Aorta (tissue), 5 donors: Measurements from ENCODE around the gene MACROD2. TPM values are rescaled to one million over a fixed set of nuclear protein-coding genes. Genes with fewer than 3 reads are reported as not detected.

Experiments
- ATAC-seq: fragments of 200-7000 bp; cut with Tn5 transposase; one replicate; pipeline ENCODE4 v1.9.1; 2022; ENCODE audit warnings: moderate library complexity; ENCODE audit not compliant: low FRiP score
- DNase-seq, 2 donors: peaks; one replicate each; pipeline ENCODE4 v3.0.0-alpha.2; 2020
- H3K27ac ChIP-seq, 2 donors: one replicate each; pipeline ENCODE4 v1.5.1; 2013; ENCODE audit warnings: low read length in 2 of 2, mild to moderate bottlenecking in 2 of 2, moderate library complexity in 2 of 2, control low read depth in 1 of 2, inconsistent platforms in 1 of 2, low read depth in 1 of 2
- H3K27me3 ChIP-seq, 2 donors: one replicate each; pipeline ENCODE4 v1.6.1; 2013; ENCODE audit warnings: control low read depth in 1 of 2, low read length in 1 of 2, mild to moderate bottlenecking in 1 of 2, moderate library complexity in 1 of 2; ENCODE audit not compliant: insufficient read depth in 2 of 2, control insufficient read depth in 1 of 2
- H3K36me3 ChIP-seq, 2 donors: one replicate each; pipeline ENCODE4 v1.6.1; 2013; ENCODE audit warnings: control low read depth in 1 of 2, low read length in 1 of 2, mild to moderate bottlenecking in 1 of 2; ENCODE audit not compliant: insufficient read depth in 2 of 2, control insufficient read depth in 1 of 2
- H3K4me1 ChIP-seq, 2 donors: one replicate each; pipeline ENCODE4 v1.6.1; 2013; ENCODE audit warnings: low read length in 2 of 2, control low read depth in 1 of 2, mild to moderate bottlenecking in 1 of 2, moderate library complexity in 1 of 2; ENCODE audit not compliant: insufficient read depth in 2 of 2, control insufficient read depth in 1 of 2
- H3K4me3 ChIP-seq, 2 donors: one replicate each; pipeline ENCODE4 v1.5.1; 2013; ENCODE audit warnings: low read length in 2 of 2, control low read depth in 1 of 2, mild to moderate bottlenecking in 1 of 2
- H3K9me3 ChIP-seq: one replicate; pipeline ENCODE4 v1.6.1; 2013; ENCODE audit warnings: mild to moderate bottlenecking, low read length; ENCODE audit not compliant: control insufficient read depth
- WGBS, 2 donors: extraction: QIAGEN DNeasy Blood & Tissue Kit; methylation state at CpG; one replicate each; pipeline ENCODE4 v1.1.7; 2013; 5-methylcytosine and 5-hydroxymethylcytosine counted together
- intact Hi-C, 2 donors: fragments of 100-400 bp; cut with DNase I; formaldehyde crosslinking; loops; one replicate each; pipeline versions ENCODE4 v1.14.2 to v1.15.0; 2022
- polyA plus RNA-seq, 2 donors: library from polyadenylated mRNA; stranded (reverse); fragments of 200-250 nt; gene quantifications; one replicate each; pipeline ENCODE4 v1.2.3, GENCODE V29; 2013
- total RNA-seq, 2 donors: library from RNA; stranded (reverse); fragmentation: NEBNext Ultra II Directional; extraction: Animal tissue kit (Norgen Biotek cat#: 25700); gene quantifications; one replicate each; pipeline ENCODE4 v1.2.1, GENCODE V29; 2021
- donor health status: healthy with polysubstance abuse.
- donor health status: Bipolar disorder and iron deficiency.
- donor health status: DM: no; HTN: no; CAD: no.
- donor health status: DM: no; HTN: no; CAD: no.
- donor health status: DM: yes; HTN: yes; CAD: no.

MACROD2 gene
- total and polyA plus RNA-seq, 4 donors, result 0.90 to 11.2 (median 4.8) TPM

GRCh38 chr20:14632906-14633305, 637.6 kb downstream of the MACROD2 start:
- Histone ChIP-seq H3K9me3 (no peaks in the 10 kb centered on the region), H3K27ac (no peak overlapping the region), H3K4me3 (no peak overlapping the region), H3K4me1 (no peaks in the 10 kb centered on the region), H3K36me3 (no peaks in the 10 kb centered on the region), H3K27me3 (no peaks in the 10 kb centered on the region)
- intact Hi-C loops, result no loop called here
- WGBS, 2 donors, result 85% methylated on average over 6 of the region's 6 CpGs
- no peak for DNase-seq
- no peak for ATAC-seq

GRCh38 chr20:14633507-14633906, 638.2 kb downstream of the MACROD2 start:
- no peak overlapping the region for H3K27ac ChIP-seq
- no peaks in the 10 kb centered on the region for H3K27me3 ChIP-seq
- H3K4me3 ChIP-seq, result no peak overlapping the region
- H3K4me1 ChIP-seq, result no peaks in the 10 kb centered on the region
- DNase-seq, result no peak
- no peaks in the 10 kb centered on the region for H3K9me3 ChIP-seq
- ATAC-seq, result no peak
- no peaks in the 10 kb centered on the region for H3K36me3 ChIP-seq
- intact Hi-C loops, result no loop called here
- WGBS, 2 donors, result 80% methylated on average over 5 of the region's 5 CpGs

GRCh38 chr20:14634665-14635064, 639.3 kb downstream of the MACROD2 start:
- Histone ChIP-seq H3K27me3 (no peaks in the 10 kb centered on the region), H3K27ac (no peak overlapping the region), H3K9me3 (no peaks in the 10 kb centered on the region), H3K4me3 (no peak overlapping the region), H3K36me3 (no peaks in the 10 kb centered on the region), H3K4me1 (no peaks in the 10 kb centered on the region)
- DNase-seq (no peak), ATAC-seq (no peak)
- intact Hi-C loops, result no loop called here

- H3K4me3 ChIP-seq, result no peak overlapping the region
- 70 to 73% methylated on average over 4 of the region's 4 CpGs for WGBS, 2 donors
- no peaks in the 10 kb centered on the region for H3K36me3 ChIP-seq
- no peaks in the 10 kb centered on the region for H3K4me1 ChIP-seq
- no peak overlapping the region for H3K27ac ChIP-seq
- no peaks in the 10 kb centered on the region for H3K27me3 ChIP-seq
- H3K9me3 ChIP-seq, result no peaks in the 10 kb centered on the region
- DNase-seq (no peak), ATAC-seq (no peak)
- intact Hi-C loops, result no loop called here
Observed at GRCh38 chr20:14637441-14637840, 642.1 kb downstream of the MACROD2 start.

GRCh38 chr20:14643146-14643545, 647.8 kb downstream of the MACROD2 start:
- intact Hi-C loops, result no loop called here
- DNase-seq, result no peak
- H3K27ac ChIP-seq, result no peak overlapping the region

GRCh38 chr20:14643556-14643955, 648.2 kb downstream of the MACROD2 start:
- no peak for DNase-seq
- no peak overlapping the region for H3K27ac ChIP-seq
- H3K36me3 ChIP-seq, result no peaks in the 10 kb centered on the region
- no peak overlapping the region for H3K4me3 ChIP-seq
- 93 to 95% methylated on average over 1 of the region's 1 CpG for WGBS, 2 donors
- no peaks in the 10 kb centered on the region for H3K9me3 ChIP-seq
- ATAC-seq, result no peak
- H3K4me1 ChIP-seq, result no peaks in the 10 kb centered on the region
- H3K27me3 ChIP-seq, result no peaks in the 10 kb centered on the region
- intact Hi-C loops, result no loop called here

More at GRCh38 chr20:14643146-14643545, 647.8 kb downstream of the MACROD2 start:
- H3K4me1 ChIP-seq, result no peaks in the 10 kb centered on the region
- no peak for ATAC-seq
- no peaks in the 10 kb centered on the region for H3K36me3 ChIP-seq
- H3K9me3 ChIP-seq, result no peaks in the 10 kb centered on the region
- H3K4me3 ChIP-seq, result no peak overlapping the region
- H3K27me3 ChIP-seq, result no peaks in the 10 kb centered on the region

- no peak for ATAC-seq
- DNase-seq, result no peak
- 92 to 94% methylated on average over 2 of the region's 2 CpGs for WGBS, 2 donors
- Histone ChIP-seq H3K9me3 (no peaks in the 10 kb centered on the region), H3K36me3 (no peaks in the 10 kb centered on the region), H3K4me1 (no peaks in the 10 kb centered on the region), H3K27me3 (no peaks in the 10 kb centered on the region), H3K27ac (no peak overlapping the region), H3K4me3 (no peak overlapping the region)
- intact Hi-C loops, result no loop called here
Observed at GRCh38 chr20:14644306-14645097, 649.2 kb downstream of the MACROD2 start.

GRCh38 chr20:14647016-14647415, 651.7 kb downstream of the MACROD2 start:
- Histone ChIP-seq H3K4me1 (no peaks in the 10 kb centered on the region), H3K27me3 (no peaks in the 10 kb centered on the region), H3K9me3 (no peaks in the 10 kb centered on the region), H3K36me3 (no peaks in the 10 kb centered on the region), H3K27ac (no peak overlapping the region), H3K4me3 (no peak overlapping the region)
- intact Hi-C loops, result no loop called here
- DNase-seq (no peak), ATAC-seq (no peak)
- WGBS, 2 donors, result 8 to 31% methylated on average over 1 of the region's 1 CpG

- ATAC-seq, result no peak
- Histone ChIP-seq H3K27me3 (no peaks in the 10 kb centered on the region), H3K4me1 (no peaks in the 10 kb centered on the region), H3K9me3 (no peaks in the 10 kb centered on the region), H3K27ac (no peak overlapping the region), H3K36me3 (no peaks in the 10 kb centered on the region), H3K4me3 (no peak overlapping the region)
- 90% methylated on average over 1 of the region's 1 CpG for WGBS, 2 donors
- intact Hi-C loops, result no loop called here
- DNase-seq, result no peak
Observed at GRCh38 chr20:14649662-14650061, 654.3 kb downstream of the MACROD2 start.
